ENCODE data around the gene CYP4F3.
"Not testable (repeated sequence)": the region's sequence is repeated elsewhere in the genome, so short reads cannot be mapped to it uniquely, and the experiment has no call there.

CYP4F3 gene

DNA sequence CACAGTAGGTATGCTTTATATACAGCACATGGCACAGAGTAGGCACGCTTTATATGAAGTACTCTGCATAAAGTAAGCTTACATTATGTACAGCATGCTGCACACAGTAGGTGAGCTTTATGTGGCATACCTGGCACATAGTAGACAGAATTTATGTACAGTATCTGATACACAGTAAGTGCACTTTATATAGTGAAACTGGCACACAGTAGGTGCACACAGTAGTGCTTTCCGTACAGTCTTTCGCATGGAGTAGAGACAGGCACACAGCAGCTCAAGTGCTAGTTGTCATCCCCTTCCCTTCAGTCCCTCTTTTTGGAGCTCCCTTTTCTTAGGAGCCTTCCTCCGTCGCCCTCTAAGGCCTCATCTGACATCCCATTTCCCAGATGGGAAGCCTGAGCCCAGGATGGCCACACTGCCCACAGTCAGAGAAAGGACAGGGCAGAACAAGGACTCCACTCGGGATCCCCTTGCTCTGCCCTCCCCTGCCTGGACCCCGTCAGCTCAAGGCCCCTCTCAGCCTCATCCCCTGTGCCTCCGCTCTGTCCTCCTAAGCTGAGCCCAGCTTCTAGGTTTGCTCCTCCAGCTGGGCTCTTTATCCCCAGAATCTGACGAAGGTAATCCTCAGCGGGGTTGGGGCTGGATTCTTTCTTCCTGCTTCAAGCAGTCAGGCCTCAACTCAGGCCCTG is 31.3 kb downstream of the CYP4F3 start:
- DNase-seq, result no peak

DNA sequence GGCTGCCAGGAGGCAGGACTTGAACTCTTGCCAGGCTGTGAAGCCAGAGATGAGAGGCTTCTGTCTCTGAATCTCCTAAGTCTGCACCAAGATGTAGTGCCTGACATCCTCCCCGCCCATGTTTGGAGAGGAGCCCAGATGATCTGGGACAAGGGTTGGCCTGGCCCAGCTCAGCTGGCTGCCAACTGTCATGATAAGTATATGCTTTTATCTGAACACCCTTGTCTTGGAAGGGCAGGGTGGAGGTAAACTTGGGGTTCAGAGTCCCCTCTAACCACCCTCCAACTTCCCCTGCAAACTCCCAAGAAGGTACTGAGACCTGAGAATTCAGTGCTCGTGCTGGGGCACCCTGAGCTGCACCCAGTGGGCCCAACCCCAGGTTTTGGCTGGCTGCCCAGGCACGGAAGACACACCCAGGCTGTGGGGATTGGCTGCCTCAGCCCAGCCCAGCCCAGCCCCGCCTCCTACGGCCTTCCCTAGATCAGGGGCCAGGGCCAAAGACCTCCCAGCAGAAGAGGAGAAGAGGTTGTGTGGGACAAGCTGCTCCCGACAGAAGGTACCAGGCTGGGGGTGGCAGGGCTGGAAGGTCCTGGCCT is 32.0 kb downstream of the CYP4F3 start, which contains the start of gene CYP4F12:
Gene CYP4F12, plus strand, starts transcription at position 508 of the 596 bp plus-strand sequence. CDS start 443 bp downstream, outside the sequence.
- DNase-seq, result peak in 1 of 2 donors; percentile 7

DNA sequence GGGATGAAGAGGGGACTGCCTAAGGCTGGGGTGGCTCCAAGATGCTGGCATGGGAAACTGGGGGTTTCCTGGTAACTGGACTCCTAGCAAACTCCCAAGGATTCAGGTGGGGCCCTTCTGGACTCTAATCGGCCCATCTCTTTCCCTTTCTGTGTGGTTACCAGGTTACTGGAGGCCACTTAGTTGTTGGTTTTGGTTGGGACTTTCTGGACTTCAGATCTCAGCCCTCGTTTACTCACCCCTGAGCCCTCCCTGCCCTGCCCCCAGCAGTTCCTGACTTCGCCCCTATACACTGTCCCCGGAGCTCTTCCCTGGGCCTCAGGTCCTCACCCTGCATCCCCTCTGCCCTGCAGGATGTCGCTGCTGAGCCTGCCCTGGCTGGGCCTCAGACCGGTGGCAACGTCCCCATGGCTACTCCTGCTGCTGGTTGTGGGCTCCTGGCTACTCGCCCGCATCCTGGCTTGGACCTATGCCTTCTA is 32.5 kb downstream of the CYP4F3 start:
- DNase-seq, result no peak

DNA sequence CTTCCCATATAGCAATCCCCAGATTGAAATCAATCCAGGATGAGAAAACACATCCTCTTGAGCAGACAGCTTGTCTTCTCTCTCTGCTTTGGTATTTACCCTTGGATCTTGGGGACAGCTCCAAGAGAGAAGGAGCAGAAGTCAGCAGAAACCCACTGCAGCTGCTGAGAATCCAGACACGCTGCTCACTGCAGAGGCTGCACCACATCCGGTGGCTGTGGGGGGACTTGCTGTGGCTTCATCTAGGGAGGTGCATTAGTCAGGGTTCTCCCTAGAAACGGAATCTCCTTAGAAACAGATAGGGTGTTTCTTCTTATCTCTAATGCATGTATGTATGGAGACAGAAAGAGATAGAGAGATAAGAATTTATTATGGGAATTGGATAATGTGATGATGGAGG is 34.9 kb downstream of the CYP4F3 start:
- DNase-seq, result no peak

DNA sequence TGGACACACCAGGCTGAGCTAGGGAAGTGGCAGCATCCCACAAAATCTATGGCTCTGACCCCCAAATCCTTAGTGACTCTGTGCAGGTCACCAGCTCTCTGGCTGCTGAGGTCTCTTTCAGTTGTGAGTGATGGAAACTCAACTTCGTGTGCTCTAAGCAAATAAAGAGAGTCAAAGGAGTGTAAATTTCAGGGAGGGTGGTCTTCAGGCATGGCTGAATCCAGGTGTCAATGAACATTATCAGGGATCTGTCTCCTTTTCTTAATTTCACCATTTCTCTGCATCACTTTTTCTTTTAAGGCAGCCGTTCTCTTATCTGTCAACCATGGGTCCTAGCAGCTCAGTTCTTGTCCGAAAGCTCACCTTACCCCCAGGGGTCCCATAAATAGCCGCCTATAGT is 38.4 kb downstream of the CYP4F3 start:
- no peak for DNase-seq

DNA sequence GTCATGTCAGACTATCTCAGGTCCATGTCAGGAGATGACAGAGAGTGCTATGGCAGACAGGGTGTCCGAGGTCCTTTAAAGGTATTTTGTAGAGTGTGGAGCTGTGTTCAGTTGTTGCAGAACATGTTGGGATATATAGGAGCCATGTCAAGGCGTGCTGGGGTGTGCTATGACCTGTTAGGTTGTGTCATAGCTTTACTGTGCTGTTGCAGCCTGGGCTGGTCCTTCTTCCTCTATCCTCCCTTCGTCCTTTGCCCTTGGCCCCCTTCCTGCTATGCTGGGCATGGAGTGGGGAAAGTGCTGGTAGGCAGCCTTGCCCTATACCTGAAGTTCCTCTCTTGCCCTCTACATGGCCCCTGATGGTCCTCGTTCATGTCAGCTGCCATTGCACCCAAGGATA is 39.2 kb downstream of the CYP4F3 start:
- DNase-seq, result not testable (repeated sequence)

DNA sequence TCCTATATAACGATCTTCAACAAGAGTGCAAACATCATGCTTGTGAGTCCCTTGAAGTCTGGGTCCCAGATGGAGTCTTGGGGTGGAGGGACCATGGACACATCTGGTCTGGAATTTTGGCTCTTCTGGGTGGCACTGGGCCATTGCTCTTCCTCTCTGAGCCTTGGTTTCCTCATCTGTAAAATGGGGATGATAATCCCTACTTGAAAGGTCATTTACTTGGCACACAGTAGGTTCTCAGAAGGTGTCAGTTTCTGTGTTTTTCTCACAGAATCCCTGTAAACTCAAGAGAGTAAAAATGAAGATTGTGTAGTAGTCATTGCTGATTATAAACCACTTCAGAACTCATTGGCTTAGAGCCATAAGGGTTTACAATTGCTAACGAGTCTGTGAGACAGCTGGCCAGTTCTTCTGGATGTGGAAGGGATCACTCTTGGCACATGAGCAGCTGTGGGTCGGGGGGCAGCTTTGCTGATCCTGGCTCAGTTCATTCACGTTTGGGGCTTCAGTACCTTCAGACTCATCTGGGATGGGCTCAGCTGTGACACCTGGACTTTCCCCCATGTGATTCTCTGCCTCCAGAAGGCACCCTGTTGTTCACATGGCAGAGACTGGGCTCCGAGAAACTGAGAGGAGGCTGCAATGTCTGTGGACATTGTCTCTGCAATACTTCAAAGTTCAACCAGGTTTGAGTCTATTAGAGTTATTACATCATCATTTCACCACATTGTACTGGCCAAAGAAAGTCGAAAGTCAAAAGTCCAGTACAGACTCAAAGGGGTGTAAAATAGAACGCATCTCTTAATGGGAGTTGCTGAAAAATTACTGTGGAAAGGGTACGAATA is 40.0 kb downstream of the CYP4F3 start:
- DNase-seq, result no peak

DNA sequence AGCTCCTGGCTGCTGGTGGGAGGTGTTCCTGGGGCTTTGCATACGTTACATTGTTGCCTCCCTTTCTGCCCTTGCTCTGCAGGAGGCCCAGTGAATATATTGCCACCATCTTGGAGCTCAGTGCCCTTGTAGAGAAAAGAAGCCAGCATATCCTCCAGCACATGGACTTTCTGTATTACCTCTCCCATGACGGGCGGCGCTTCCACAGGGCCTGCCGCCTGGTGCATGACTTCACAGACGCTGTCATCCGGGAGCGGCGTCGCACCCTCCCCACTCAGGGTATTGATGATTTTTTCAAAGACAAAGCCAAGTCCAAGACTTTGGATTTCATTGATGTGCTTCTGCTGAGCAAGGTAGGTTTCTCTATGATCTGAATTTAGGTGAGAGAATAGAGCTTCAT is 42.7 kb downstream of the CYP4F3 start:
- DNase-seq, result no peak

DNA sequence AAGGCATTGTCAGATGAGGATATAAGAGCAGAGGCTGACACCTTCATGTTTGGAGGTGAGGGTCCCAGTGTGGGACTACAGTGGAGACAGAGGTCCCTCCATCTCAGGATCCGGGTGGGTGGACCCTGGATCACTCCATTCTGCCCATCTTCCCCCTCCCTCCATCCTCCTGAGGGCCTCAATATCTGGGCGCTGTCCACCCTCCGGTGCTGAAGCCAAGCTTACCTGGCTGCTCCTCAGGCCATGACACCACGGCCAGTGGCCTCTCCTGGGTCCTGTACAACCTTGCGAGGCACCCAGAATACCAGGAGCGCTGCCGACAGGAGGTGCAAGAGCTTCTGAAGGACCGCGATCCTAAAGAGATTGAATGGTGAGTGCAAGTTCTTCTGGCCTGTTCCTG is 44.1 kb downstream of the CYP4F3 start:
- no peak for DNase-seq

DNA sequence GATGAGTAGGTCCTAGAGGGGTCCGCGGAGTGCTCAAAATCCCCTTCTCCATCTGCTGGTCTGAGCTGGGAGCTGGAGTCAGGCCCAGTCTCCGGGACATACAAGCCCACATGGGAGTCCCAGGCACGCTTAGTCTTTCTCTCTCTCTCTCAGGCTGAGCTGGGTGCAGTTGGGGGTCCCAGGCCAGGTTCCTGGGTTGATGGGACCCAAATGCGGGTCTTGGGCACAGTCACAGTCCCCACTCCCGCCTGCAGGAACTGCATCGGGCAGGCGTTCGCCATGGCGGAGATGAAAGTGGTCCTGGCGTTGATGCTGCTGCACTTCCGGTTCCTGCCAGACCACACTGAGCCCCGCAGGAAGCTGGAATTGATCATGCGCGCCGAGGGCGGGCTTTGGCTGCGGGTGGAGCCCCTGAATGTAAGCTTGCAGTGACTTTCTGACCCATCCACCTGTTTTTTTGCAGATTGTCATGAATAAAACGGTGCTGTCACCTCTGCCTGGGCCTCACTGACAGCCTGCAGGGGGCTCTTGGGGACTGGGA is 56.0 kb downstream of the CYP4F3 start:
- DNase-seq, result no peak

DNA sequence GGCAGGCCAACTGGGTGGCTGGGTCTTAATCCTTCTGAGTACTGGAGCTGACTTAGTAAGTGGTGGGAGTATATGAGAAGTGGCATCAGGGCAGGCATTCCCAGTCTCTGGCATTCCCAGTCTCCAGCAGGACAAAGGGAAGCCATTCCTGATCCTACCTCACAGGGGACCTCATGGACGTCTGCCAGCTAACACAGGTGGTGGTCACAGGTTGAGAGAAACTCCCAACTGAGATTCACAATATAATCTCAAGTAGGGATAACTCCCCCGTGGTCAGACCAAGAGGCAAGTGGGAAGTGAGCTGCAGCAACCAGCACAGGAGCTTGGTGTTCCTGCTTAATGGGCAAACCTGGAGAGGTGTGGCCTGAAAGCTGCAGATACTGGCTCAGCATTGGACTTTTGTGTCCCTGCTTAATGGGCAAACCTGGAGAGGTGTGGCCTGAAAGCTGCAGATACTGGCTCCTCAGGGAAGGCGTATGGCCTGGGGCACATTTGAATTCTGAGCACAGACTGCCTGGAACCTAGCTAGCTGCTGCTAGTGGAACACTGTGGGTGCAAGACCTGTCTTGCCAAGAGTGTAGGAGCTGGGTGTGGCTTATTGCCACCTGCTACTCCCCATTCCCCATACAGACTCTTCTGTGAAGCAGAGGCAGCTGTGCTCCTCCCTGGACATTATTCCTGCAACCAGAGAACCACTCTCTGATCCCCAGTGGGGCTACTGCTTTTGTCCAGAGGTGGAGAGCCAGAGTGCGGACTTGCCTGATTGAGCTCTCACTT is 61.2 kb downstream of the CYP4F3 start:
- no peak for DNase-seq

DNA sequence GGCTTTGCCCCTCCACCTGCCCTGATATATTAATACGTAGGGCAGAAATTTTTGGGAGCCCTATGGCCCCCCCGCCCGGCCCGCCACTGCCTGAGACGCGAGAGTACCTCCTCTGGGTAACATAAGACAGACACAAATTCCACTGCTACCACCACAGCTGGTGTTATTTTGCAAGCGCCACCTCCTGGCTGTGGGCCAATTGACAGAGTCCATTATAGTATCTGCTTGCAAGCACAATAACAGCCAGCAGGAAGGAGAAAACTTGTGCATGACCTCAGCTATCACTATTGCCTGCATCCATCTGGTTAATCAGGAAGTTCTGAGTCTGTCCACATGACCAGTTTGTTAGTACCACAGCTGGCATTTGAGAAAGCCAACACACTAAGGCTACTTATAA is 61.8 kb downstream of the CYP4F3 start:
- DNase-seq, result no peak
